Osteocyte (in vitro differentiated cells): ENCODE measurements around the gene JAK1. TPM values are rescaled to one million over a fixed set of nuclear protein-coding genes. Genes with fewer than 3 reads are reported as not detected.

Experiments
- DNase-seq: peaks from one replicate; pipeline ENCODE4 v3.0.0; 2021; ENCODE audit warnings: mixed read lengths; ENCODE audit not compliant: unreplicated experiment; ENCODE audit errors: extremely low spot score
- H3K27ac Mint-ChIP-seq: one replicate; pipeline ENCODE4 v1.8.0; 2021; ENCODE audit warnings: mild to moderate bottlenecking, mixed read lengths; ENCODE audit not compliant: unreplicated experiment
- H3K27me3 Mint-ChIP-seq: one replicate; pipeline ENCODE4 v1.8.0; 2021; ENCODE audit warnings: mixed read lengths; ENCODE audit not compliant: unreplicated experiment
- H3K36me3 Mint-ChIP-seq: one replicate; pipeline ENCODE4 v1.8.0; 2021; ENCODE audit warnings: mixed read lengths; ENCODE audit not compliant: unreplicated experiment
- H3K4me1 Mint-ChIP-seq: one replicate; pipeline ENCODE4 v1.8.0; 2021; ENCODE audit warnings: mixed read lengths; ENCODE audit not compliant: unreplicated experiment
- H3K4me3 Mint-ChIP-seq: one replicate; pipeline ENCODE4 v1.8.0; 2021; ENCODE audit warnings: mild to moderate bottlenecking, moderate library complexity, mixed read lengths; ENCODE audit not compliant: unreplicated experiment
- H3K9me3 Mint-ChIP-seq: one replicate; pipeline ENCODE4 v1.8.0; 2021; ENCODE audit warnings: mixed read lengths; ENCODE audit not compliant: unreplicated experiment
- total RNA-seq: library from RNA; stranded (reverse); gene quantifications from 2 replicates; pipeline ENCODE4 v1.2.1, GENCODE V29; 2021
- TF ChIP-seq, protein P1 (sequence below): fragments of 200-600 bp; sonication (generic); IDR thresholded peaks from 2 replicates; pipeline ENCODE4 v1.5.0; 2021; ENCODE audit warnings: antibody characterized with exemption, mild to moderate bottlenecking, moderate library complexity

Gene JAK1
- total RNA-seq, 1 donor from 2014 or later, result 103 TPM

DNA sequence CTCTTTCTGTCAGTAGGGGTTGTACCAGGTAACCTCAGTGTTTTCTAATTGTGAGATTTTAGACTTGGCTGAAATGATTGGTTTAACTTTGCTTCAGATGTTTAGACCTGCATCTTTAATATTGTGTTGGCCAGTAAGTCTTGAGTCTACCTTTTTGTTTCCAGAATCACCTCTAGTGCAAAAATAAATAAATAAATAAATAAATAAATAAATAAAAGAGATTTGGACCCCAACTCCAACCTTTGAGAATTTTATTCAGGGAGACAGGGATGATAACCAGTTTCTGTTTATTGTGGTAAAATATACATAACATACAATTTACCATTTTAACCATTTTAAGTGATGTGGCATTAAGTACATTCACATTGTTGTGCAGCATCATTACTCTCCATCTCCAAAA is 157.0 kb downstream of the JAK1 start:
- Mint-ChIP-seq H3K9me3 (no peaks in the 10 kb centered on the region), H3K27me3 (no peaks in the 10 kb centered on the region), H3K36me3 (peaks cover 3% of the 10 kb centered on the region), H3K4me3 (no peak overlapping the region), H3K4me1 (no peaks in the 10 kb centered on the region), H3K27ac (no peak overlapping the region)
- DNase-seq, result no peak
- TF ChIP-seq, protein P1, sequence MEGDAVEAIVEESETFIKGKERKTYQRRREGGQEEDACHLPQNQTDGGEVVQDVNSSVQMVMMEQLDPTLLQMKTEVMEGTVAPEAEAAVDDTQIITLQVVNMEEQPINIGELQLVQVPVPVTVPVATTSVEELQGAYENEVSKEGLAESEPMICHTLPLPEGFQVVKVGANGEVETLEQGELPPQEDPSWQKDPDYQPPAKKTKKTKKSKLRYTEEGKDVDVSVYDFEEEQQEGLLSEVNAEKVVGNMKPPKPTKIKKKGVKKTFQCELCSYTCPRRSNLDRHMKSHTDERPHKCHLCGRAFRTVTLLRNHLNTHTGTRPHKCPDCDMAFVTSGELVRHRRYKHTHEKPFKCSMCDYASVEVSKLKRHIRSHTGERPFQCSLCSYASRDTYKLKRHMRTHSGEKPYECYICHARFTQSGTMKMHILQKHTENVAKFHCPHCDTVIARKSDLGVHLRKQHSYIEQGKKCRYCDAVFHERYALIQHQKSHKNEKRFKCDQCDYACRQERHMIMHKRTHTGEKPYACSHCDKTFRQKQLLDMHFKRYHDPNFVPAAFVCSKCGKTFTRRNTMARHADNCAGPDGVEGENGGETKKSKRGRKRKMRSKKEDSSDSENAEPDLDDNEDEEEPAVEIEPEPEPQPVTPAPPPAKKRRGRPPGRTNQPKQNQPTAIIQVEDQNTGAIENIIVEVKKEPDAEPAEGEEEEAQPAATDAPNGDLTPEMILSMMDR, result no peak

DNA sequence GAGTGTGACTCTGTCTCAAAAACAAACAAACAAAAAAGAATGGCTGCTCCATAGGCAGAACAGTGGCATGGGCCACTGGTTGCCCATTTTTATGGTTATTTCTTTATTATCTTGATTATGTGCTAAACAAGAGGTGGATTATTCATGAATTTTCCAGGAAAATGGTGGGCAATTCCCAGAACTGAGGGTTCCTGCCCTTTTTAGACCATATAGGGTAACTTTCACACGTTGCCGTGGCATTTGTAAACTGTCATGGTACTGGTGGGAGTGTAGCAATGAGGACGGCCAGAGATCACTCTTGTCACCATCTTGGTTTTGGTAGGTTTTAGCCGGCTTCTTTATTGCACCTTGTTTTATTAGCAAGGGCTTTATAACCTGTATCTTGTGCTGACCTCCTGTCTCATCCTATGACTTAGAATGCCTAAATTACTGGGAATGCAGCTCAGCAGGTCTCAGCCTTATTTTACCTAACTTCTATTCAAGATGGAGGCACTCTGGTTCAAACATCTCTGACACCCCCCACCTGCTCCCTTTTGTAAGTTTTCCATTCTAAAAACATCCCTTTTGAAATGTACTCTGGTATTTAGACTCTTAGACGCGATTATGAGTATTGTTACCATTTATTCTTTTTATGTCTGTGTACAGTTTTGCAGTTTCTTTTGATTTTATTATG is 164.4 kb downstream of the JAK1 start:
- Mint-ChIP-seq H3K27me3 (no peaks in the 10 kb centered on the region), H3K4me1 (no peaks in the 10 kb centered on the region), H3K27ac (no peak overlapping the region), H3K36me3 (no peaks in the 10 kb centered on the region), H3K9me3 (no peaks in the 10 kb centered on the region), H3K4me3 (no peak overlapping the region)
- TF ChIP-seq, protein P1, result no peak
- DNase-seq, result no peak

DNA sequence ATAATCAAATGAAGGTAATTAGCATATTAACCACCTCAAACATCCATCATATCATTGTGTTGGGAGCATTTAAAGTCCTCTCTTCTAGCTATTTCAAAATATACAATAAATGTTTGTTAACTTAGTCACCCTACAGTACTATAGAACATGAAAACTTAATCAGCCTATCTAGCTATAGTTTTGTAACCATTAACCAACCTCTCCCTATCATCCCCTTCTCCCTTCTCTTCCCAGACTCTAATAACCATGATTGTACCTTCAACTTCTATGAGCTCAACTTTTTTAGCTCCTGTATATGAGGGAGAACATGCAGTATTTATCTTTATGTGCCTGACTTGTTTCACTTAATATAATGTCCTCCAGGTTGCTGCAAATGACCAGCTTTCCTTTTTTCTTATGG is 167.5 kb downstream of the JAK1 start:
- DNase-seq, result no peak
- no peaks in the 10 kb centered on the region for H3K27me3 Mint-ChIP-seq
- no peaks in the 10 kb centered on the region for H3K4me1 Mint-ChIP-seq
- H3K36me3 Mint-ChIP-seq, result peaks cover under 1% of the 10 kb centered on the region
- TF ChIP-seq, protein P1, result no peak
- no peak overlapping the region for H3K4me3 Mint-ChIP-seq
- H3K9me3 Mint-ChIP-seq, result no peaks in the 10 kb centered on the region
- H3K27ac Mint-ChIP-seq, result no peak overlapping the region

DNA sequence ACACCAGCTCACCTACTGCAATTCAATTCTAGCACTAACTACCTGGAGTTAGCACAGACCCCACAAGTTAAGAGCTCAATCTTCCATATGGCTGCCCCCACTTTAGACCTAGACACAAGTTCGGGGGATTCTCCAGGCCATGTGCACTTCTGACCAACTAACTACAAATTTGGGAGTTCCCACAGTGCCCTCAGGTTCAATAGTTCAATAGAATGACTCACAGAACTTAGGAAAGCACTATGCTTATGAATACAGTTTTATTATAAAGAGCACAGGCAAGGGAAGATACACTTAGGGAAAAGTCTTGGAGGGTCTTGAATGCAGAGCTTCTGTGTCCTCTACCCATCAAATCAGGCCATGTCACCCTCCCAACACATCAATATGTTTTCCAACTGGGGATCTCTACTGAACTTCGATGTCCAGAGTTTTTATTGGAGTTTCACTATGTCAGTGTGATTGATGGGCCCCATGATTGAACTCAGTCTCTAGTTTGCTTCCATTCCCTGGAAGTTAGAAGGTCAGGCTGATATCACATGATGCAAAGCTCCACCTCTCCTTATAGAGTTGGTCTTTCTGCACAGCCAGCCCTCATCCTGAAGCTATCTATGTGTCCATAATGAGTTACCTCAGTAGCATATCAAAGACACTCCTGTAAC is 175.4 kb downstream of the JAK1 start:
- peaks cover 5% of the 10 kb centered on the region for H3K36me3 Mint-ChIP-seq
- no peak overlapping the region for H3K4me3 Mint-ChIP-seq
- H3K9me3 Mint-ChIP-seq, result peaks cover 11% of the 10 kb centered on the region
- TF ChIP-seq, protein P1, result no peak
- no peak overlapping the region for H3K27ac Mint-ChIP-seq
- H3K4me1 Mint-ChIP-seq, result no peaks in the 10 kb centered on the region
- no peaks in the 10 kb centered on the region for H3K27me3 Mint-ChIP-seq
- DNase-seq, result no peak

Other genes starting within 250 kb of the JAK1 start
- gene RAVER2, start 221.5 kb downstream of the JAK1 start, total RNA-seq, result 7.2 and 7.3 TPM in 2 replicates
- gene AK4, start 181.7 kb upstream of the JAK1 start, total RNA-seq, result 22.4 and 23.4 TPM in 2 replicates